Retinal pigment epithelial cell (primary cell): Measurements from ENCODE around the gene SLC12A7.

ENCODE experiments used
- DNase-seq: peaks from one replicate; pipeline ENCODE4 v3.0.0-alpha.2; 2010; ENCODE audit warnings: low read depth
- H3K4me3 ChIP-seq: 2 replicates; pipeline ENCODE4 v1.5.1; 2011; ENCODE audit warnings: mild to moderate bottlenecking, low read length, control low read depth, moderate library complexity
- TF ChIP-seq, protein P1 (sequence below): conservative IDR thresholded peaks from 2 replicates; pipeline ENCODE4 v1.5.1; 2011; ENCODE audit warnings: low read depth, low read length, control low read depth, inconsistent platforms

The SLC12A7 gene

GRCh38 chr5:1097381-1097987 is 14.4 kb downstream of the SLC12A7 start:
- no peak for DNase-seq
- no peak overlapping the region for H3K4me3 ChIP-seq
- TF ChIP-seq, protein P1, sequence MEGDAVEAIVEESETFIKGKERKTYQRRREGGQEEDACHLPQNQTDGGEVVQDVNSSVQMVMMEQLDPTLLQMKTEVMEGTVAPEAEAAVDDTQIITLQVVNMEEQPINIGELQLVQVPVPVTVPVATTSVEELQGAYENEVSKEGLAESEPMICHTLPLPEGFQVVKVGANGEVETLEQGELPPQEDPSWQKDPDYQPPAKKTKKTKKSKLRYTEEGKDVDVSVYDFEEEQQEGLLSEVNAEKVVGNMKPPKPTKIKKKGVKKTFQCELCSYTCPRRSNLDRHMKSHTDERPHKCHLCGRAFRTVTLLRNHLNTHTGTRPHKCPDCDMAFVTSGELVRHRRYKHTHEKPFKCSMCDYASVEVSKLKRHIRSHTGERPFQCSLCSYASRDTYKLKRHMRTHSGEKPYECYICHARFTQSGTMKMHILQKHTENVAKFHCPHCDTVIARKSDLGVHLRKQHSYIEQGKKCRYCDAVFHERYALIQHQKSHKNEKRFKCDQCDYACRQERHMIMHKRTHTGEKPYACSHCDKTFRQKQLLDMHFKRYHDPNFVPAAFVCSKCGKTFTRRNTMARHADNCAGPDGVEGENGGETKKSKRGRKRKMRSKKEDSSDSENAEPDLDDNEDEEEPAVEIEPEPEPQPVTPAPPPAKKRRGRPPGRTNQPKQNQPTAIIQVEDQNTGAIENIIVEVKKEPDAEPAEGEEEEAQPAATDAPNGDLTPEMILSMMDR, result no peak

DNA sequence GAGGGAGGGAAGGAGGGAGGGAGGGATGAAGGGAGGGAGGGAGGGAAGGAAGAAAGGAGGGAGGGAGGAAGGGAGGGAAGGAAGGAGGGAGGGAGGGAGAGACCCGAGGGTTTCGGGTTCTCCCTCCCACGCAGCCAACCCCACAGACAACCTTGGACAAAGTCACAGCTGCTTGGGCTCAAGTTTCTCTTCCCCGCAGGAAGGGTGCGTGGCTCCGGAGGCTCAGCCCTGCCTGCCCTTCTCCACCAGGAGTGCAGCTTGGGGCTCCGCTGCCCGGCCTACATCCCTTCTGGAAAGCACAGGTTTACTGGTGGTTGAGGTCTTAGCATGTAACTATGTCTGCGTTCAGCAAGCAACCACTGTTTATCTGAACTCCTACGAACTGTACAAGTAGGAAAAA is 15.0 kb downstream of the SLC12A7 start:
- H3K4me3 ChIP-seq, result no peak overlapping the region
- TF ChIP-seq, protein P1, result no peak
- no peak for DNase-seq

DNA sequence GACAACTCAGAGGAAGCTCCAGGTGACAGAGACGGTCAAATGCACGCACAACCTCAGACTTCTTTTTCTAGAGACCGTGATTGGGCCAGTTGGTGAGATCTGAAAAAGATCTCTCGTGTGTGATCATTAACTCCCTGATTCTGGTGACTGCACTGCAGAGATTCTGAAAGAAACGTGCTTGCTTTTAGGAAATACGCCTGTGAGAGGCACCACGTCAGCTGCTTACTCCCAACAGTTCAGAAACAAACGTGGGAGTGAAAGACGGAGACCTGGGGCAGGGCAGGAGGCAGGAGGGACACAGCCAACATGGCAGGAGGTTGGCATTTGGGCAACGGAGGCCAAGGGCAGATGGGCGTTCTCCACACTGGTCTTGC is 15.9 kb downstream of the SLC12A7 start:
- no peak overlapping the region for H3K4me3 ChIP-seq
- TF ChIP-seq, protein P1, result no peak
- no peak for DNase-seq

DNA sequence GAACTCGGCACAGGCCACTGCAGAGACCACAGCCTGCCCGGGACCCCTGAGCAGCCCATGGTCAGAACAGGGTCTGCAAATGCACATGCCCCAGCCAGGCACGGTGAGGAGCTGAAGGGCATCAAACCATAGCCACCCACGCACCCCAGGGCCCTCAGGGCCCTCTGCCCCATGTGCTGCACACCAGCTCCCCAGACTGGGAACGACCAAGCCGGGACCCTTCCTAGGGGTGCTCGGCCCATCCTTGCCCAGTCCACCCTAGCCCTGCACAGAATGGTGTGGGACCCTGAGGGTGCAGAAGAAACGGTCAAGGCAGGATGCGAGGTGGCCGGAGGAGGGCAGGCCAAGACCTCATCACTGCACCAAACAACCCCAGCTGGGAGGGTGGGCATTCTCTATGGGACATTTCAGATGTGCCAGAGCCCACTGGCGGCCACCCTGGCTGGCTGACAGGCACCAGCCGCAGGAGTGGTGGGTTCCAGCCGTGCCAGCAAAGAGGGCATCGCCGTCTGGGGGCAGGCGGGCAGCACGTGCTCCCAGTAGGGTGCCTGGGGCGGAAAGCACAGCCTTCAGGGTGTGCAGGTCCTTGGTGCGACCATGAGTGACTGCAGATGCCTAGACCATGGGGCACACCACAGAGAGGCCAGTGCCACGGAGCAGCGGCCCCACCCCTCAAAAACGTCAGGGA is 16.4 kb downstream of the SLC12A7 start:
- DNase-seq, result no peak
- no peak overlapping the region for H3K4me3 ChIP-seq
- TF ChIP-seq, protein P1, result no peak

DNA sequence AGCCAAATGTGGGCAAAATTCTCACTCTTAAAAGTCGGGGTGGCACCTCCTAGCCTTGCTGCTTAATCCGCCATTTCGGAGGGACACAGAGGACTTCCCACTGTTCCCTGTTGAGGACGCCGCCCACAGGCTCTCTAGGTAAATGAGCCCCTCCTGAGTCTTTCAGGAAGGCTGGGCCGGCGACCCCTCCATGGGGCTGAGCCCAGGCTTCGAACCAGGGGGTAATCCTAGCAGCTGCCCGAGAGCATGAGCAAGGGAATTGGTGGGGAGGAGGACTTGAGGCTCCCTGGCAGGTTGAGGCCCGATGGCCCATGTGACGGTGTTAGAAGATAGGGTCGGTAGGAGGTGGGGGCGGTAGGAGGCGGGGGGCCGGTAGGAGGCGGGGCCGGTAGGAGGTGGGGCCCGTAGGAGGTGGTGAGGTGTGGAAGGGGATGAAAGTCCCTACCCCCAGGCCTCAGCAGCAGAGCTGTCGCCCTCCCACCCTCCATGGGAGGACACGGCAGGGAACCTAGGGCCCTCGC is 17.1 kb downstream of the SLC12A7 start:
- DNase-seq, result no peak
- TF ChIP-seq, protein P1, result no peak
- H3K4me3 ChIP-seq, result no peak overlapping the region

DNA sequence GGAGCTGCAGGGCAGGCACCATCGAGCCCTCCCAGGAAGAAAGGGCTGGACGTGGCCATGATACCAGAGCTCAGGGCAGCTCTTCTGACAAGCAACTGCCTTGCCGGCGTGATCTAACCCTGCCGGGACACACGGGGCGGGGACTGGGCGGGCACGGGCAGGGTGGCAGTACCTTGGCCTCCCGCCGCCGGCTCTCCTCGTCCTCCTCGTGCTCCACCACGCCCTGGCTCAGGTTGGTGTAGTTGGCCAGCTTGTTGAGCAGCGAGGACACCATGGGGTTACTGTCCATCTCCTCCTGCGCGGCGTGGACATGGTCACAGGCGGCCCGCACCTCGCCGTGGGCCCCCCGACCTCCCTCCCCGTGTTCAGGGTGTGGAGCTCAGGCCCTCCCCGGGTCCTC is 18.5 kb downstream of the SLC12A7 start:
- no peak for DNase-seq
- TF ChIP-seq, protein P1, result no peak
- no peak overlapping the region for H3K4me3 ChIP-seq

DNA sequence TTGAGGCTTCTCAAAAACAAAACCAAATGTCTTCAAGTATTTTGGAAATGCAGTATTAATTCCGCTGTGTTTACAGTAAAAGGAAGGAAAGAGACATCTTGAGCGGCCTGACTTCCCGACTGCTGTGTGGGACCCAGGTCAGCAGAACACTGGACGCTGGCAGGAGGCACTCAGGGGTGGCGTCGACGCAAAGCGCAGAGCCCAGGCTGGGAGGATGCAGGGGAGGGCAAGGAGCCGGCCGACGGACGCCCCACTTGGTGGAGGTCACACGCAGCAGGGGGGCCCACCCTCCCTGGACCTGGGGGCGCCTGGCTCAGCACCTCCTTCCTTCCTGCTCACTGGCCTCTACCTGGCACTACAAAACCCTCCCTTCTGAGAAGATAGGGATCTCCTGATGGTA is 19.7 kb downstream of the SLC12A7 start:
- no peak overlapping the region for H3K4me3 ChIP-seq
- TF ChIP-seq, protein P1, result no peak
- DNase-seq, result no peak
